K562 (cell line): ENCODE results near the gene IQCC. TPM values are rescaled to one million over a fixed set of nuclear protein-coding genes. Genes with fewer than 3 reads are reported as not detected.

Experiments used
- CAMTA2 ChIP-seq: fragments of 250-450 bp; sonication (Bioruptor Pico); conservative IDR thresholded peaks from 2 replicates; pipeline ENCODE4 v1.5.1; 2022
- DPF2 ChIP-seq: fragments of 450-650 bp; IDR thresholded peaks from 2 replicates; pipeline ENCODE4 v1.6.1; 2016
- ILK ChIP-seq: fragments of 450-650 bp; IDR thresholded peaks from 2 replicates; pipeline ENCODE4 v1.6.1; 2016; ENCODE audit warnings: missing genetic modification characterization, low read depth, mild to moderate bottlenecking, missing compliant biosample characterization, moderate library complexity, borderline replicate concordance
- MYNN ChIP-seq, 2 experiments: sonication (generic); formaldehyde crosslinking in 1 of 2; IDR thresholded peaks; 2 replicates each; pipeline versions ENCODE4 v1.5.0 to v1.6.1; 2016 to 2020; ENCODE audit warnings: antibody characterized with exemption in 1 of 2, missing genetic modification reagents in 1 of 2
- NR0B1 ChIP-seq: fragments of 450-650 bp; IDR thresholded peaks from one replicate; pipeline ENCODE4 v1.6.1; 2018; ENCODE audit warnings: mild to moderate bottlenecking, moderate library complexity; ENCODE audit not compliant: partially characterized antibody
- RAD51 ChIP-seq: fragments of 450-650 bp; IDR thresholded peaks from 2 replicates; pipeline ENCODE4 v1.7.1; 2016; ENCODE audit warnings: low read depth, mild to moderate bottlenecking, borderline replicate concordance
- ZKSCAN1 ChIP-seq: fragments of 150-350 bp; IDR thresholded peaks from 2 replicates; pipeline ENCODE4 v1.6.1; 2016; ENCODE audit warnings: low read depth, low read length
- ZNF583 ChIP-seq: fragments of 250-450 bp; sonication (Bioruptor Pico); IDR thresholded peaks from 2 replicates; pipeline ENCODE4 v1.4.0; 2020
- ZNF609 ChIP-seq: sonication (generic); formaldehyde crosslinking; IDR thresholded peaks from 2 replicates; pipeline ENCODE4 v1.8.1; 2023; ENCODE audit warnings: missing genetic modification reagents, mild to moderate bottlenecking, borderline replicate concordance
- ZNF780A ChIP-seq: fragments of 250-450 bp; sonication (Bioruptor Pico); IDR thresholded peaks from 2 replicates; pipeline ENCODE4 v1.5.0; 2021; ENCODE audit warnings: mild to moderate bottlenecking
- polyA plus RNA-seq, 8 experiments: library from polyadenylated mRNA; depleted of rRNA in 4 of 8; stranded (reverse) in 5 of 8; unstranded in 3 of 8; fragments of >200 nt; fragmentation: Nextera tagmentation in 2 of 8; fragmentation: Illumina TruSeq in 1 of 8; extraction: Ambion mirVana in 2 of 8; extraction: Trizol in 1 of 8; gene quantifications; 2 replicates each; pipeline versions ENCODE4 v1.2.1 to v1.2.3, GENCODE V29; 2011 to 2014; ENCODE audit warnings: inconsistent platforms in 1 of 8, missing spikeins in 1 of 8
- total RNA-seq, 7 experiments: library from RNA; depleted of rRNA in 6 of 7; stranded (reverse); fragments of >200 nt in 6 of 7; fragmentation: Illumina TruSeq in 2 of 7; extraction: Trizol in 2 of 7; gene quantifications; 2 replicates each; pipeline versions ENCODE4 v1.2.1 to v1.2.3, GENCODE V29; 2011 to 2021; ENCODE audit warnings: low replicate concordance in 1 of 7
- TF ChIP-seq, protein P1 (sequence below): sonication (generic); formaldehyde crosslinking; IDR thresholded peaks from 2 replicates; pipeline ENCODE4 v1.8.0; 2023; ENCODE audit warnings: mild to moderate bottlenecking, missing genetic modification reagents
- TF ChIP-seq, protein P2 (sequence below): fragments of 150-350 bp; conservative IDR thresholded peaks from 2 replicates; pipeline ENCODE4 v1.6.1; 2014; ENCODE audit warnings: low read length

Gene IQCC
- total and polyA plus RNA-seq, 9 of the 15 experiments (the other 6 are each of a cell fraction or from before 2014, with no cell fraction given) = 8.1 to 16.5 (median 10.7) TPM

DNA sequence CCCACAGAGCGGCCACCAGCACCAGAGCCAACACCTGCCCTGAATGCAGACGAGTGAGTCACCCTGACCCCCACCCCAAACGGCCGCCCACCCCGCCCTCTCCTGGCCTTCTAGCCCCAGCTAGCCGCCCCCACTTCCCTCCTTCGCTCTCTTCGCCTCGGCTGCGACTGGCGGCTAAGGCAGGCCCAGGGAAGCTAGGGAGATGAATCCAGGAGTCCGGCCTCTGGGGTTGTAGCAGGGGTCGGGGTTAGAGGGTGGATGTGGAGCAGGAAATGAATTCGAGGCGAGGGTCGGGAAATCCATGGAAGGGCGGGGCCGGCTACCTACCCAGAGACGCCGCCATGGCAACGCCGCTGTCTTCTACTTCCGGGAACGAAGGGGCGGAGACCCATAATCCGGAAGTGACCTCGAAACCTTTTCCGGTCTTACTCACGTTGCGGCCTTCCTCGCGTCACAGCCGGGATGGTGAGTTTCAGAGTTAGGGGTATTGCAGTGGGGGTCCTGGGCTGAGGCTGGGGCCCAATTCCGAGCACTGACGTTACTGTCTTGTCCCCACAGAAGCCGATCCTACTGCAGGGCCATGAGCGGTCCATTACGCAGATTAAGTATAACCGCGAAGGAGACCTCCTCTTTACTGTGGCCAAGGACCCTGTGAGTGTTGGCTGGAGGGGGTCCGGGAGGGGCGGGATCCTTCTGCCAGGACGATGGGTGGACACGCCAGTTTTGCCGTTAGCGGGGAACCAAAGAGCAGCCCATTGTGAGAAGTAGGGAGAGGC is 16.7 kb downstream of the IQCC start, which contains the start of the genes EIF3I and TMEM234 (continued):
- TF ChIP-seq, protein P1, sequence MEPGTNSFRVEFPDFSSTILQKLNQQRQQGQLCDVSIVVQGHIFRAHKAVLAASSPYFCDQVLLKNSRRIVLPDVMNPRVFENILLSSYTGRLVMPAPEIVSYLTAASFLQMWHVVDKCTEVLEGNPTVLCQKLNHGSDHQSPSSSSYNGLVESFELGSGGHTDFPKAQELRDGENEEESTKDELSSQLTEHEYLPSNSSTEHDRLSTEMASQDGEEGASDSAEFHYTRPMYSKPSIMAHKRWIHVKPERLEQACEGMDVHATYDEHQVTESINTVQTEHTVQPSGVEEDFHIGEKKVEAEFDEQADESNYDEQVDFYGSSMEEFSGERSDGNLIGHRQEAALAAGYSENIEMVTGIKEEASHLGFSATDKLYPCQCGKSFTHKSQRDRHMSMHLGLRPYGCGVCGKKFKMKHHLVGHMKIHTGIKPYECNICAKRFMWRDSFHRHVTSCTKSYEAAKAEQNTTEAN = peak; percentile 70; the same call in 1 of the 2 replicates
- TF ChIP-seq NR0B1 = no peak
- TF ChIP-seq DPF2 = 0 out of 2 replicates have a peak, but pooled peaks have one; percentile 16
- no peak for TF ChIP-seq ILK (tag)
- TF ChIP-seq, protein P2, sequence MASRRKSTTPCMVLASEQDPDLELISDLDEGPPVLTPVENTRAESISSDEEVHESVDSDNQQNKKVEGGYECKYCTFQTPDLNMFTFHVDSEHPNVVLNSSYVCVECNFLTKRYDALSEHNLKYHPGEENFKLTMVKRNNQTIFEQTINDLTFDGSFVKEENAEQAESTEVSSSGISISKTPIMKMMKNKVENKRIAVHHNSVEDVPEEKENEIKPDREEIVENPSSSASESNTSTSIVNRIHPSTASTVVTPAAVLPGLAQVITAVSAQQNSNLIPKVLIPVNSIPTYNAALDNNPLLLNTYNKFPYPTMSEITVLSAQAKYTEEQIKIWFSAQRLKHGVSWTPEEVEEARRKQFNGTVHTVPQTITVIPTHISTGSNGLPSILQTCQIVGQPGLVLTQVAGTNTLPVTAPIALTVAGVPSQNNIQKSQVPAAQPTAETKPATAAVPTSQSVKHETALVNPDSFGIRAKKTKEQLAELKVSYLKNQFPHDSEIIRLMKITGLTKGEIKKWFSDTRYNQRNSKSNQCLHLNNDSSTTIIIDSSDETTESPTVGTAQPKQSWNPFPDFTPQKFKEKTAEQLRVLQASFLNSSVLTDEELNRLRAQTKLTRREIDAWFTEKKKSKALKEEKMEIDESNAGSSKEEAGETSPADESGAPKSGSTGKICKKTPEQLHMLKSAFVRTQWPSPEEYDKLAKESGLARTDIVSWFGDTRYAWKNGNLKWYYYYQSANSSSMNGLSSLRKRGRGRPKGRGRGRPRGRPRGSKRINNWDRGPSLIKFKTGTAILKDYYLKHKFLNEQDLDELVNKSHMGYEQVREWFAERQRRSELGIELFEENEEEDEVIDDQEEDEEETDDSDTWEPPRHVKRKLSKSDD = no peak
- TF ChIP-seq RAD51 = no peak
- TF ChIP-seq CAMTA2 = no peak
- no peak for TF ChIP-seq ZNF583
- TF ChIP-seq ZNF609 (CRISPR knock-in tag) = peak; percentile 61; the same call in 1 of the 2 replicates
- no peak for TF ChIP-seq ZNF780A
- no peak for TF ChIP-seq ZKSCAN1
- no peak for TF ChIP-seq MYNN (IDR thresholded peaks at IDR 0.05)
- TF ChIP-seq MYNN (CRISPR knock-in tag; IDR thresholded peaks at IDR 0.05) = no peak
